Retinal pigment epithelial cell (primary cell): ENCODE measurements around the gene PSTPIP2.
"Not testable (repeated sequence)": the region's sequence is repeated elsewhere in the genome, so short reads cannot be mapped to it uniquely, and the experiment has no call there.

Experiments used
- DNase-seq: peaks from one replicate; pipeline ENCODE4 v3.0.0-alpha.2; 2010; ENCODE audit warnings: low read depth
- H3K4me3 ChIP-seq: 2 replicates; pipeline ENCODE4 v1.5.1; 2011; ENCODE audit warnings: mild to moderate bottlenecking, low read length, control low read depth, moderate library complexity
- TF ChIP-seq, protein P1 (sequence below): conservative IDR thresholded peaks from 2 replicates; pipeline ENCODE4 v1.5.1; 2011; ENCODE audit warnings: low read depth, low read length, control low read depth, inconsistent platforms

PSTPIP2 gene

DNA sequence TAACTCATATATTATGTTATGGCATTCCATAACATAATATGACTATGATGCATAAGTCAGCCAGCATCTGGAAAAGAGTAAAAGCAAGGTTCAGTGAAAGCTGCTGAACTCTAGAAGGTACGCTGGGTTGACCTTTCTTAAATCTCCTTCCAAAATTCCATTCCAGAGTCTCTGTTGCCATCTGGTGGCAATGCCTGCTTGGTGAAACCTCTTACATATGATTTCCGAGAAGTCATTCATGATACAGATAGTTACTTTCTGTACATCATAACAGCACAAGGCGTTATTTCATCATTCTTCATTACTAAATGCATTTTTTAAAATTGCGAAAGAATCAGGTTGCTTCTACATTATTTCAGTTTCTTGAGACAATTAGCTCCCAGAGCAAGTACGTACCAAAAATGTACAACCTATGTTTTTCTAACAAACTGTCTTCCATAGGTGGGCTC, 97.9 kb downstream of the PSTPIP2 start:
- TF ChIP-seq, protein P1, sequence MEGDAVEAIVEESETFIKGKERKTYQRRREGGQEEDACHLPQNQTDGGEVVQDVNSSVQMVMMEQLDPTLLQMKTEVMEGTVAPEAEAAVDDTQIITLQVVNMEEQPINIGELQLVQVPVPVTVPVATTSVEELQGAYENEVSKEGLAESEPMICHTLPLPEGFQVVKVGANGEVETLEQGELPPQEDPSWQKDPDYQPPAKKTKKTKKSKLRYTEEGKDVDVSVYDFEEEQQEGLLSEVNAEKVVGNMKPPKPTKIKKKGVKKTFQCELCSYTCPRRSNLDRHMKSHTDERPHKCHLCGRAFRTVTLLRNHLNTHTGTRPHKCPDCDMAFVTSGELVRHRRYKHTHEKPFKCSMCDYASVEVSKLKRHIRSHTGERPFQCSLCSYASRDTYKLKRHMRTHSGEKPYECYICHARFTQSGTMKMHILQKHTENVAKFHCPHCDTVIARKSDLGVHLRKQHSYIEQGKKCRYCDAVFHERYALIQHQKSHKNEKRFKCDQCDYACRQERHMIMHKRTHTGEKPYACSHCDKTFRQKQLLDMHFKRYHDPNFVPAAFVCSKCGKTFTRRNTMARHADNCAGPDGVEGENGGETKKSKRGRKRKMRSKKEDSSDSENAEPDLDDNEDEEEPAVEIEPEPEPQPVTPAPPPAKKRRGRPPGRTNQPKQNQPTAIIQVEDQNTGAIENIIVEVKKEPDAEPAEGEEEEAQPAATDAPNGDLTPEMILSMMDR = peak; percentile 85
- no peak for DNase-seq
- H3K4me3 ChIP-seq = no peak overlapping the region

DNA sequence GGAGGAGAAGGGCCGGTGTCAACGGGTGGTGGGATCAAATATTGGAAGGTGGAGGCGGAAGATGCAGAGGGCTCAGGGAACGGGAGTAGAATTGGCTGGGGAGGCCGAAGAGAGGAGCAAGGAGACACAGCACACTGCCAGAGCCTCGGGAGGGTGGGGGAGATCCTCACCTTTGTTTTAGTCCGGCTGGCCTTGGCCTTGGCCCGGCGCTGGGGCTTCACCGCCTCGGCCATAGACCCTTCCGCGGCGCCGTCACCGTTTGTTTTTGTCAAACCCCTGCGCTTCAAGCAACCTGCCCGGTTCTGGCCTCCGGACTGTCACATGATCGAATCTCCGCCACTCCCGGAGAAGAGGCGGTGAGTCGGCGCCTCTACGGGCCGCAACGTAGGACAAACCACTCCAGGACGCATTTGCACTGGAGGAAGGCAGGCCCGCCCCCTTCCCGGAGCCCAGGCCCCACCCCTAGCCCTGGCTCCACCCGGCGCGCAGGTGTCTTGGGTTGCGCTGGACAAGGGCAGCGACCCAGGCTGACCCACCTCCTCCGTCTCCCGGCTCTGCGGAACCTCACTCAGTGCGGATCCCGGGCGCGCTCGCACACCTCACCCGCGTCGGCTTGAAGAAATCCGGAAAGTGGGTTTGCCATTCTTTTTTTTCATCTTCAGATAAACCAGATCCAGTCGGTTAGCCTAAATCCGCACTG, 104.9 kb downstream of the PSTPIP2 start, which contains the start of gene EPG5:
Gene EPG5, minus strand, starts transcription at position 323 of the 700 bp plus-strand sequence. Its CDS starts 90 bp downstream, at position 233.
- H3K4me3 ChIP-seq = peak within 1 kb of the TSS; percentile 89
- TF ChIP-seq, protein P1 = no peak
- DNase-seq = peak; percentile 88

DNA sequence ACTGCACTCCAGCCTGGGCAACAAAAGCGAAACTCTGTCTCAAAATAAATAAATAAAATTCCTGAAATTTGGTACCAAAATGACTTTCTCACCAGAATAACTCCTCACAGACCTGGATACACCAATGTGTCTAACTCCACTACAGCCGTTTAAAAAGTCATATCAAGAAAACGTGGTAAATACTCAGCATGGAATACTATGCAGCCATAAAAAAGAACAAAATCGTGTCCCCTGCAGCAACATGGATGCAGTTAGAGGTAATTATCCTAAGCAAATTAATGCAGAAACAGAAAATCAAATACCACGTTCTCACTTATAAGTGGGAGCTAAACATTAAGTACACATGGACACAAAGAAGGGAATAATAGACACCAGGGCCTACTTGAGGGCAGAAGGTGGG, 107.1 kb downstream of the PSTPIP2 start:
- H3K4me3 ChIP-seq, DNase-seq: not testable (repeated sequence)

GRCh38 chr18:45962866-45963265, 109.2 kb downstream of the PSTPIP2 start:
- DNase-seq = no peak
- TF ChIP-seq, protein P1 = no peak

GRCh38 chr18:45962461-45962860, 109.6 kb downstream of the PSTPIP2 start:
- no peak overlapping the region for H3K4me3 ChIP-seq
- TF ChIP-seq, protein P1 = no peak

More at GRCh38 chr18:45962866-45963265, 109.2 kb downstream of the PSTPIP2 start:
- no peak overlapping the region for H3K4me3 ChIP-seq

GRCh38 chr18:45959484-45959883, 112.6 kb downstream of the PSTPIP2 start:
- not testable (repeated sequence) for H3K4me3 ChIP-seq

More at GRCh38 chr18:45962461-45962860, 109.6 kb downstream of the PSTPIP2 start:
- peak; percentile 85 for DNase-seq

DNA sequence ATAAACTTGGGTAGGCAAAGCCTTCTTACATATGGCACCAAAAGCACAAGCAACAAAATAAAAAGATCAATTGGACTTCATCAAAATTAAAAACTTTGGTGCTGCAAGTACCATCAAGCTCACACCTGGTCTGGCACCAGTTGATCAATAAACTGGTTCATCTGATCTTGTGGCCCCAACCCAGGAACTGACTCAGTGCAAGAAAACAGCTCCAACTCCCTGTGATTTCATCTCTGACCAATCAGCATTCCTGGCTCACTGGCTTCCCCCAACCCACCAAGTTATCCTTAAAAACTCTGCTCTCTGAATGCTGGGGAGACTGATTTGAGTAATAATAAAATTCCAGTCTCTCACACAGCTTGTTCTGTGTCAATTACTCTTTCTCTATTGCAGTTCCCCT, 113.3 kb downstream of the PSTPIP2 start:
- H3K4me3 ChIP-seq = no peak overlapping the region
- DNase-seq = no peak
- TF ChIP-seq, protein P1 = no peak

More at GRCh38 chr18:45959484-45959883, 112.6 kb downstream of the PSTPIP2 start:
- not testable (repeated sequence) for DNase-seq

GRCh38 chr18:45958027-45958426, 114.0 kb downstream of the PSTPIP2 start:
- H3K4me3 ChIP-seq = no peak overlapping the region
- DNase-seq = no peak
- TF ChIP-seq, protein P1 = no peak
